Memory B cell (primary cell): ENCODE results near the gene KCTD18.

ENCODE experiments used
- ATAC-seq: fragments of 150-1000 bp; cut with Tn5 transposase; 2 replicates; pipeline ENCODE4 v1.10.0; 2021; ENCODE audit warnings: low read depth, mild to moderate bottlenecking, moderate library complexity
- DNase-seq, 2 donors: peaks; one replicate each; pipeline ENCODE4 v3.0.0; 2022; ENCODE audit warnings: low spot score in 2 of 2
- H3K27ac Mint-ChIP-seq: one replicate; pipeline ENCODE4 v1.8.0; 2022; ENCODE audit warnings: mild to moderate bottlenecking, moderate library complexity, mixed read lengths
- H3K27me3 Mint-ChIP-seq: one replicate; pipeline ENCODE4 v1.8.0; 2022; ENCODE audit warnings: mixed read lengths
- H3K36me3 Mint-ChIP-seq: one replicate; pipeline ENCODE4 v1.8.0; 2022; ENCODE audit warnings: mild to moderate bottlenecking, mixed read lengths
- H3K4me1 Mint-ChIP-seq: one replicate; pipeline ENCODE4 v1.8.0; 2022; ENCODE audit warnings: mixed read lengths
- H3K4me3 Mint-ChIP-seq: one replicate; pipeline ENCODE4 v1.8.0; 2022; ENCODE audit warnings: mild to moderate bottlenecking, moderate library complexity, mixed read lengths
- H3K9me3 Mint-ChIP-seq: one replicate; pipeline ENCODE4 v1.8.0; 2022; ENCODE audit warnings: mixed read lengths

The KCTD18 gene

DNA sequence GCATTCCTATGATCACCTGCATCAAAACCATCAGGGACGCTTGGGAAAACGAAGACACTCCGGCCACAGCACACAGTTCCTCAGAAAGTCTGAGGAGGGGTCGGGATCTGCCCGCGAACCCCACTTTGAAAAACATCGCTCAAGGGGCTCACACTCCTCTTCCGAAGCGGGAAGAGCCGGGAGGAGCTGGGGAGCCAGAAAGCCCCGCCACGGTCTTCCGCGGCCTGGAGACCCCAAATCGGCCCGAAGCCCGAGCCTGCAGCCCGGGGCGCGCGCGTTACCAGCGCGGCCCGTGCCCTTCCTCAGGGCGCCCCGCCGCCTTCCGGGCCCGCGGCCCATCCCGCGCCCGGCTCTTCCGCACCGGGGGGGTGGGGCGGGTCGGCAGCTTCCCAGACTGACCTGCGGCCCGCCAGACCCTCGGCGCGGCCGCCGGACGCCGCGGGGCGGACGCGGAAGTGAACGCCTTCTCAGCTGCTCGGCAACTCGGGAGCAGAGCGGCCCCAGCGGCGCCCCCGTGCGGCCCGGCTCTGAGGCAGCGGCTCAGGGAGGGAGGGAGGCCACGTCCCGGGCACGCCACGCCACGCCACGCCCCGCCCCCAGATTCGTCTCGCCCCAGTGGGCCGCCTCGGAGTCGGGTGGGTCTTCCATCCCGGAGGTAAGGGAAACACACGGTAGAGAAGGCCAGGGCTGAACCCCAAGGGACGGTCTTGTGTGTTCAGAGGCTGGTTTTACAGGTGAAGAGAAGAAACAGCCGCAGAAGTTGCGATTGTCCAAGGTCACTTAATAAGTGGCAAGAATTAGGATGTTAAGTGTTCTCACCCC lies at the start of gene KCTD18:
KCTD18 (minus strand) TSS at position 457 of the 822 bp plus-strand sequence. CDS start 3,052 bp downstream, outside the sequence.
- peak; percentile 90 to 93 for DNase-seq
- H3K4me3 Mint-ChIP-seq: peak within 1 kb of the TSS; percentile 87
- no peaks in the 10 kb centered on the region for H3K9me3 Mint-ChIP-seq
- H3K27me3 Mint-ChIP-seq: no peaks in the 10 kb centered on the region
- peaks cover 3% of the 10 kb centered on the region for H3K36me3 Mint-ChIP-seq
- H3K4me1 Mint-ChIP-seq: peaks cover 10% of the 10 kb centered on the region
- H3K27ac Mint-ChIP-seq: peak within 1 kb of the TSS; percentile 76
- ATAC-seq: peak; percentile 96

- no peak for DNase-seq
- Mint-ChIP-seq H3K27me3 (no peaks in the 10 kb centered on the region), H3K9me3 (no peaks in the 10 kb centered on the region), H3K27ac (no peak overlapping the region), H3K4me3 (no peak overlapping the region), H3K36me3 (peaks cover 16% of the 10 kb centered on the region), H3K4me1 (no peaks in the 10 kb centered on the region)
- ATAC-seq: no peak
These were observed 30.9 kb upstream of the KCTD18 start for GRCh38 chr2:200540793-200541192.

DNA sequence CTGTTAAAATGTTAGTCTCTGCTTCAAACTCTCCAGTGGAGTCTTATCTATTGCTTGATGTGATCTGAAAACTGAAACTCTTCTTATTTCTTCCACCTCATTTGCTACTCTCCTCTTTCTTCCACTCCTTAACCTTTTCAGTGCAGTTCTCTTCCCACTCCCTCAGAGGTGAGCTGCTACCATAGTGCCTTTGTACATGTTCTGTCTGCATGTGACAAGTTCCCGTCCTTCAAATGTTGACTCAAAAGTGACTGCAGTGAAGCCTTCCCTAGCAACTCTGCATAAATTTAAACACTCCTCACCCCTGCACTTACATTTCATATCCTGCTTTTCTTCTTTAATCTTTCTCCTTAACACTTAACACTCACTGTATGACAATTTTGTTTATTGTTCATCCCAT lies 28.3 kb upstream of the KCTD18 start:
- ATAC-seq (no peak), DNase-seq (no peak)
- Mint-ChIP-seq H3K4me1 (no peaks in the 10 kb centered on the region), H3K4me3 (no peak overlapping the region), H3K27ac (no peak overlapping the region), H3K36me3 (peaks cover 14% of the 10 kb centered on the region), H3K27me3 (no peaks in the 10 kb centered on the region), H3K9me3 (no peaks in the 10 kb centered on the region)

GRCh38 chr2:200534572-200534971 lies 24.7 kb upstream of the KCTD18 start:
- H3K27me3 Mint-ChIP-seq: no peaks in the 10 kb centered on the region
- no peak overlapping the region for H3K27ac Mint-ChIP-seq
- H3K4me3 Mint-ChIP-seq: no peak overlapping the region
- no peak for ATAC-seq
- DNase-seq: no peak
- H3K9me3 Mint-ChIP-seq: no peaks in the 10 kb centered on the region
- H3K36me3 Mint-ChIP-seq: peaks cover 4% of the 10 kb centered on the region
- no peaks in the 10 kb centered on the region for H3K4me1 Mint-ChIP-seq

GRCh38 chr2:200533754-200534153 lies 23.9 kb upstream of the KCTD18 start:
- no peaks in the 10 kb centered on the region for H3K4me1 Mint-ChIP-seq
- no peak overlapping the region for H3K4me3 Mint-ChIP-seq
- H3K27me3 Mint-ChIP-seq: no peaks in the 10 kb centered on the region
- peaks cover 2% of the 10 kb centered on the region for H3K36me3 Mint-ChIP-seq
- no peak overlapping the region for H3K27ac Mint-ChIP-seq
- no peak for DNase-seq
- no peaks in the 10 kb centered on the region for H3K9me3 Mint-ChIP-seq
- no peak for ATAC-seq

- Mint-ChIP-seq H3K36me3 (peaks cover 2% of the 10 kb centered on the region), H3K4me3 (no peak overlapping the region), H3K27me3 (peaks cover 1% of the 10 kb centered on the region), H3K4me1 (peaks cover 4% of the 10 kb centered on the region), H3K9me3 (no peaks in the 10 kb centered on the region), H3K27ac (no peak overlapping the region)
- ATAC-seq: no peak
- DNase-seq: no peak
These were observed 18.4 kb upstream of the KCTD18 start for GRCh38 chr2:200528228-200528627.

DNA sequence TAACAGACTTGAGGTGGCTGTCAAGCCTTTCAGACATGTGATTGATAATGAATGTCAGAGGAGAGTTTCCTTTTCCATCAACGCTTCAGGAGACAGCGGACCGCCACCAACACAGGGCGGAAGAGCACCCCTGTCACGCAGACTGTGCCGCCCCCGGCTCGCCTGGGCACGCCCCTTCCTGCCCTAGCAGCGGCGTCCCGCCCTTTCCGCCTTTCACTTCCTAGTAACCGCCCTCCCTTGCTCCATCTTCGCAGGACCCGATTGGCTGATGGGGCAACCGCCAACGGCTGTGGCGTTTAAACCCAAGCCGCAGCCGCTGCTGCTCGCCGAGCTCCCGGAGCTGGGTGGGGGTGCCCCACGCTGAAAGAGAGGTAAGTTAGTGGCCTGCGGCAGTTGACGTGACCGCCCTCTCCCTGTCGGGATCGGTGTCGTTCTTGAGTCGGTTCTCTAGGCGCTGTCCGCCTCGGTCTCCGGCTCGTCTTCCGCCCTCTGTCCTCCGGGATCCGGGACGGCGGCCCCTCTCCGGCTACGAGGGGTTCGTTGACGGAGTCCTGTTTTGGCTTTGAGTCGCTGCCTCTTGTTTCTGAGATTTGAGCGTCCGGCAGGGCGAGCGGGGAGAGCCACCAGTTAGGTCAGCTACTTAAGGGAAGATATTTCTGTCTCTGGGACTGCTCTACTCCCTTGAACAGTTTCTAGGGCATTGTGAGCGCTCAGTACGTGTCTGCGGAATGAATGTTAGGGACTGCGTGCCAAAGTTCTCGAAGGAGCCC lies 16.2 kb upstream of the KCTD18 start, which contains the start of gene SGO2:
SGO2 (plus strand) TSS at position 326 of the 770 bp plus-strand sequence. CDS start 6,769 bp downstream, outside the sequence.
- ATAC-seq (peak; percentile 100), DNase-seq (peak; percentile 90 to 92)
- Mint-ChIP-seq H3K27me3 (peaks cover 1% of the 10 kb centered on the region), H3K36me3 (no peaks in the 10 kb centered on the region), H3K27ac (peak within 1 kb of the TSS; percentile 65), H3K4me3 (peak within 1 kb of the TSS; percentile 94), H3K4me1 (peaks cover 4% of the 10 kb centered on the region), H3K9me3 (no peaks in the 10 kb centered on the region)

- Mint-ChIP-seq H3K27ac (peak overlapping the region; percentile 65), H3K9me3 (no peaks in the 10 kb centered on the region), H3K36me3 (no peaks in the 10 kb centered on the region), H3K4me1 (peaks cover 4% of the 10 kb centered on the region), H3K27me3 (peaks cover 1% of the 10 kb centered on the region), H3K4me3 (peak overlapping the region; percentile 94)
- DNase-seq (no peak), ATAC-seq (no peak)
These were observed 15.6 kb upstream of the KCTD18 start for GRCh38 chr2:200525551-200525881.

DNA sequence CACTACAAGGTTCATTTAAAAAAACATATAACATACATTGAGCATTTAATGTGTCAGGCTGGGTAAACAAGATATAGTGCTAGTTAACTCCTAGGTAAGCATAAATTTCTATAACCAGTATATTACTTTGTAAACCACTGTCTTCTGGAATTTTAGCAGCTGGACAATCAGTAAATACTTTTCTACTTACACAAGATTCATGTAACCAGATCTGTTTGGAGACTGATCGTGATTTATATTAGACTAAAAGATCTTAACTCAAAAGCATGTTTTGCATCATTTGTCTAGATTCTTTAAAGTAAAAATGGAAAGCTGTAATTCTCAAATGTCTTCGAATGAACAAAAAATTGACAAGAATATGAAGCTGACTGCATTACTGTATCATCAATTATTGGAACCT lies 15.2 kb upstream of the KCTD18 start:
- no peaks in the 10 kb centered on the region for H3K9me3 Mint-ChIP-seq
- peaks cover 1% of the 10 kb centered on the region for H3K27me3 Mint-ChIP-seq
- ATAC-seq: no peak
- no peak overlapping the region for H3K4me3 Mint-ChIP-seq
- peaks cover 4% of the 10 kb centered on the region for H3K4me1 Mint-ChIP-seq
- DNase-seq: no peak
- H3K27ac Mint-ChIP-seq: no peak overlapping the region
- no peaks in the 10 kb centered on the region for H3K36me3 Mint-ChIP-seq

DNA sequence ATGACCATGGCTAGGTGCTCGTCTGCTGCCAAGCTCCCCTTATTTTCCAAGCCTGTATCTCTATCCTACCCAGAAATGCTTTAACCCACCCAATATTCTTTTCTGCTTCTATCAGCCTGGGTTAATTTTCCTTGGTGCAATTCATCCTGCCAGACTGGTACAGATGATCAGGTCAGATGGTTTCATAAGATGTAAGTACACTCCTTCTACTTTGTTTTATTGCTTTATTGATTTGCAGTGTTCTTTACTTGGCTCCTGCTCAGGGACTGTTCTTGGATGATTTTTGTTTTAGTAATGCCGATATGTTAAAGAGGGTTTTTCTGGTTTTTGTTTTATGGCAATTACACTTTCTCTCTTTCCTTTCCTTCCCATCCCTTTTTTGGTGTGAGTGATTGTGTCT lies 13.7 kb upstream of the KCTD18 start:
- no peaks in the 10 kb centered on the region for H3K36me3 Mint-ChIP-seq
- no peaks in the 10 kb centered on the region for H3K9me3 Mint-ChIP-seq
- H3K4me1 Mint-ChIP-seq: peaks cover 4% of the 10 kb centered on the region
- H3K27ac Mint-ChIP-seq: no peak overlapping the region
- ATAC-seq: no peak
- peaks cover 1% of the 10 kb centered on the region for H3K27me3 Mint-ChIP-seq
- DNase-seq: no peak
- no peak overlapping the region for H3K4me3 Mint-ChIP-seq

- Mint-ChIP-seq H3K27me3 (peaks cover 1% of the 10 kb centered on the region), H3K9me3 (no peaks in the 10 kb centered on the region), H3K4me3 (no peak overlapping the region), H3K36me3 (no peaks in the 10 kb centered on the region), H3K4me1 (peaks cover 4% of the 10 kb centered on the region), H3K27ac (no peak overlapping the region)
- ATAC-seq: no peak
- no peak for DNase-seq
These were observed 13.3 kb upstream of the KCTD18 start for GRCh38 chr2:200523158-200523557.

DNA sequence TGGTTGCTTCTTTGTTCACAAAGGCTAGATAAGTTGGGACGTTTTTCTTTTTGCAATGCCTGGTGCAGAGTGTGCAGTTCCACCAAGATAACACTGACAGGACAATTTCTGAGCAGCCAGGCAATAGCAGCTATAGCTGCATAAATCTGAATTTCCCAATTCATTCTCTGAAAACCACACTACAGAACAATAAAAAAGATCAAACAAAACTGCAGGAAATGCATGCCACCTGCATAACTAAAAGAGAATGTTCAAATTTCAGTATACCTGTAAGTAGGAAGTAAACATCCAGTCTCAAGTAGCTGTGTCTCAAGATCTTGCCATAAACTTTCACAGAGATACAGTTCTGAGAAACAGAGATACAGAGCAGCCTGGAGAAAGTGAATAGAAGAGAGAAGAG lies 5.3 kb upstream of the KCTD18 start:
- Mint-ChIP-seq H3K4me3 (no peak overlapping the region), H3K4me1 (no peaks in the 10 kb centered on the region), H3K36me3 (peaks cover 4% of the 10 kb centered on the region), H3K27me3 (peaks cover 1% of the 10 kb centered on the region), H3K9me3 (peaks cover 4% of the 10 kb centered on the region), H3K27ac (no peak overlapping the region)
- DNase-seq (no peak), ATAC-seq (no peak)

GRCh38 chr2:200509235-200509611 lies 645 bp downstream of the KCTD18 start:
- DNase-seq (no peak), ATAC-seq (no peak)
- Mint-ChIP-seq H3K9me3 (no peaks in the 10 kb centered on the region), H3K36me3 (peaks cover 3% of the 10 kb centered on the region), H3K27me3 (no peaks in the 10 kb centered on the region), H3K27ac (peak overlapping the region; percentile 76), H3K4me1 (peaks cover 10% of the 10 kb centered on the region), H3K4me3 (peak overlapping the region; percentile 86)

GRCh38 chr2:200507179-200507578 lies 2.7 kb downstream of the KCTD18 start:
- Mint-ChIP-seq H3K27ac (no peak overlapping the region), H3K4me1 (peaks cover 10% of the 10 kb centered on the region), H3K4me3 (no peak overlapping the region), H3K27me3 (no peaks in the 10 kb centered on the region), H3K9me3 (no peaks in the 10 kb centered on the region), H3K36me3 (peaks cover 13% of the 10 kb centered on the region)
- ATAC-seq: no peak
- no peak for DNase-seq
